K562 (cell line): ENCODE results near the gene DIPK2A. TPM values are rescaled to one million over a fixed set of nuclear protein-coding genes. Genes with fewer than 3 reads are reported as not detected.

Experiments
- ATAC-seq: fragments of 200-7000 bp; cut with Tn5 transposase; 3 replicates; pipeline ENCODE4 v1.9.1; 2020; ENCODE audit warnings: moderate library complexity
- BruUV-seq: library from RNA; stranded (reverse); fragments of 400-500 nt; replicated peaks from 2 replicates; lab custom pipeline; 2021; lab: Mats Ljungman, UMichigan
- CTCF ChIA-PET: fragments of 300-600 bp; formaldehyde crosslinking; extraction: SDS; loops from one replicate; lab custom pipeline; 2021; ENCODE audit warnings: low intra/inter-chr PET ratio; lab: Yijun Ruan, JAX
- POLR2A ChIA-PET: fragments of 300-600, 350-650 bp; sonication (Branson Sonifier 250); formaldehyde crosslinking; extraction: SDS; loops from one replicate; lab custom pipeline; 2021; ENCODE audit warnings: antibody characterized with exemption, inconsistent platforms; lab: Yijun Ruan, JAX
- DNase-seq, 4 experiments: peaks; one replicate each; pipeline versions ENCODE4 v3.0.0 to v3.0.0-alpha.2; 2011 to 2018; ENCODE audit warnings: low spot score in 3 of 4, mixed read lengths in 3 of 4; ENCODE audit errors: extremely low read depth in 1 of 4
- FAIRE-seq: peaks from 2 replicates; lab custom pipeline; 2011; peaks lifted over from hg19 to GRCh38; lab: Jason Lieb, UNC
- H2AFZ ChIP-seq: 2 replicates; pipeline ENCODE4 v1.6.0; 2011; ENCODE audit warnings: low read depth, low read length, control low read depth, inconsistent platforms
- H3K27ac ChIP-seq: fragments of 200-600 bp; 3 replicates; pipeline ENCODE4 v1.8.0; 2011; ENCODE audit warnings: low read depth, mild to moderate bottlenecking, control low read depth, inconsistent platforms, low read length, moderate library complexity, mixed read lengths; ENCODE audit errors: extremely low read depth
- H3K27me3 ChIP-seq, 2 experiments: fragments of 300-600 bp in 1 of 2; 2 replicates in 1 of 2; 3 replicates in 1 of 2; pipeline versions ENCODE4 v1.6.0 to v1.8.0; 2011; ENCODE audit warnings: inconsistent platforms in 2 of 2, low read length in 2 of 2, mild to moderate bottlenecking in 1 of 2, mixed read lengths in 1 of 2, moderate library complexity in 1 of 2; ENCODE audit not compliant: control insufficient read depth in 2 of 2, insufficient read depth in 2 of 2
- H3K36me3 ChIP-seq: fragments of 300-600 bp; 3 replicates; pipeline ENCODE4 v1.8.0; 2011; ENCODE audit warnings: mild to moderate bottlenecking, low read length, inconsistent platforms; ENCODE audit not compliant: control insufficient read depth, insufficient read depth
- H3K4me1 ChIP-seq, 2 experiments: fragments of 200-600 bp in 1 of 2; replicated peaks in 1 of 2; 2 replicates in 1 of 2; 3 replicates in 1 of 2; pipeline versions ENCODE4 v1.5.1 to v1.8.0; 2011; ENCODE audit warnings: inconsistent platforms in 2 of 2, low read length in 2 of 2, mild to moderate bottlenecking in 1 of 2, mixed read lengths in 1 of 2, moderate library complexity in 1 of 2; ENCODE audit not compliant: control insufficient read depth in 2 of 2, insufficient read depth in 2 of 2
- H3K4me2 ChIP-seq: 2 replicates; pipeline ENCODE4 v1.6.1; 2011; ENCODE audit warnings: low read length, control low read depth, inconsistent platforms, mixed read lengths; ENCODE audit not compliant: insufficient read depth
- H3K4me3 ChIP-seq: fragments of 200-600 bp; sonication (generic), shearing (Covaris generic); 2 replicates; pipeline ENCODE4 v1.5.1; 2016; ENCODE audit warnings: control low read depth, inconsistent platforms
- H3K79me2 ChIP-seq: fragments of 200-600 bp; 3 replicates; pipeline ENCODE4 v1.8.0; 2011; ENCODE audit warnings: low read length, inconsistent platforms; ENCODE audit not compliant: control insufficient read depth, insufficient read depth
- H3K9ac ChIP-seq, 2 experiments: 2 replicates each; pipeline versions ENCODE4 v1.6.0 to v1.6.1; 2011; ENCODE audit warnings: low read depth in 2 of 2, low read length in 2 of 2, control low read depth in 1 of 2, inconsistent platforms in 1 of 2, mild to moderate bottlenecking in 1 of 2, mixed read lengths in 1 of 2; ENCODE audit not compliant: insufficient read depth in 1 of 2
- H3K9me1 ChIP-seq: one replicate; pipeline ENCODE4 v1.6.0; 2011; ENCODE audit warnings: inconsistent platforms, mild to moderate bottlenecking, low read length, moderate library complexity; ENCODE audit not compliant: control insufficient read depth, insufficient read depth
- H3K9me3 ChIP-seq: replicated peaks from 2 replicates; pipeline ENCODE4 v1.5.1; 2011; ENCODE audit warnings: low read depth, low read length, inconsistent platforms; ENCODE audit not compliant: control insufficient read depth, insufficient read depth
- H4K20me1 ChIP-seq: replicated peaks from 2 replicates; pipeline ENCODE4 v1.6.1; 2011; ENCODE audit warnings: low read length, inconsistent platforms, mixed read lengths; ENCODE audit not compliant: control insufficient read depth, insufficient read depth
- CBX3 ChIP-seq, 2 experiments: IDR thresholded peaks; 1 replicate in 1 of 2; 2 replicates in 1 of 2; pipeline ENCODE4 v1.6.1; 2012; ENCODE audit warnings: inconsistent platforms in 2 of 2, low read length in 2 of 2, borderline replicate concordance in 1 of 2, control low read depth in 1 of 2
- CBX8 ChIP-seq: fragments of 200-600 bp; sonication (generic); IDR thresholded peaks from 2 replicates; pipeline ENCODE4 v1.6.1; 2012; ENCODE audit warnings: borderline replicate concordance, mixed run types, low read depth, mild to moderate bottlenecking, moderate library complexity, mixed read lengths, low read length, control low read depth, inconsistent platforms; ENCODE audit not compliant: poor library complexity, severe bottlenecking; ENCODE audit errors: extremely low read depth
- FOXA3 ChIP-seq, 2 experiments: fragments of 450-650 bp in 1 of 2; sonication (generic) in 1 of 2; formaldehyde crosslinking; IDR thresholded peaks in 1 of 2; conservative IDR thresholded peaks in 1 of 2; 2 replicates each; pipeline versions ENCODE4 v1.4.0 to v1.8.0; 2020 to 2022; ENCODE audit warnings: mild to moderate bottlenecking in 2 of 2, missing genetic modification reagents in 1 of 2
- HDAC2 ChIP-seq: fragments of 450-650 bp; IDR thresholded peaks from 2 replicates; pipeline ENCODE4 v1.6.1; 2016; ENCODE audit warnings: mild to moderate bottlenecking
- HMG20B ChIP-seq: fragments of 250-450 bp; sonication (Bioruptor Pico); IDR thresholded peaks from 2 replicates; pipeline ENCODE4 v1.5.0; 2021; ENCODE audit warnings: mild to moderate bottlenecking
- KLF6 ChIP-seq: fragments of 250-450 bp; sonication (Bioruptor Pico); IDR thresholded peaks from 2 replicates; pipeline ENCODE4 v1.4.0; 2020; ENCODE audit warnings: mild to moderate bottlenecking, moderate library complexity, borderline replicate concordance
- NR1H2 ChIP-seq: sonication (generic); formaldehyde crosslinking; IDR thresholded peaks from 2 replicates; pipeline ENCODE4 v1.4.0; 2020; ENCODE audit warnings: mild to moderate bottlenecking, missing genetic modification reagents
- PCBP2 ChIP-seq: fragments of 200-400 bp; formaldehyde crosslinking; IDR thresholded peaks from 2 replicates; pipeline ENCODE4 v1.6.1; 2018; ENCODE audit warnings: low read length, low read depth, mild to moderate bottlenecking, moderate library complexity; ENCODE audit not compliant: poor library complexity, severe bottlenecking
- POLR2G ChIP-seq: fragments of 200-400 bp; formaldehyde crosslinking; IDR thresholded peaks from 2 replicates; pipeline ENCODE4 v1.6.1; 2017; ENCODE audit warnings: low read depth, mild to moderate bottlenecking, antibody characterized with exemption, low read length, moderate library complexity
- RBM15 ChIP-seq: fragments of 200-400 bp; formaldehyde crosslinking; IDR thresholded peaks from 2 replicates; pipeline ENCODE4 v1.6.1; 2018; ENCODE audit warnings: mild to moderate bottlenecking, low read length, moderate library complexity; ENCODE audit not compliant: insufficient read depth
- SIN3B ChIP-seq: fragments of 450-650 bp; IDR thresholded peaks from 2 replicates; pipeline ENCODE4 v1.6.1; 2017; ENCODE audit warnings: low read depth, mild to moderate bottlenecking, moderate library complexity
- TEAD4 ChIP-seq, 2 experiments: sonication (generic) in 1 of 2; formaldehyde crosslinking in 1 of 2; IDR thresholded peaks; 2 replicates each; pipeline versions ENCODE4 v1.6.1 to v1.8.0; 2012 to 2022; ENCODE audit warnings: borderline replicate concordance in 1 of 2, inconsistent platforms in 1 of 2, low read length in 1 of 2, mild to moderate bottlenecking in 1 of 2, missing genetic modification reagents in 1 of 2
- ZBTB1 ChIP-seq: sonication (generic); formaldehyde crosslinking; IDR thresholded peaks from 2 replicates; pipeline ENCODE4 v1.8.1; 2023; ENCODE audit warnings: missing genetic modification reagents, low read depth, mild to moderate bottlenecking, borderline replicate concordance
- ZNF143 ChIP-seq: sonication (generic); formaldehyde crosslinking; IDR thresholded peaks from 2 replicates; pipeline ENCODE4 v1.9.0; 2022; ENCODE audit warnings: mild to moderate bottlenecking, missing genetic modification reagents
- ZNF449 ChIP-seq: fragments of 250-450 bp; sonication (Bioruptor Pico); IDR thresholded peaks from 2 replicates; pipeline ENCODE4 v1.8.0; 2022; ENCODE audit warnings: moderate library complexity, mild to moderate bottlenecking, inconsistent platforms
- WGBS: fragments of 100-300 bp; shearing (Covaris generic); methylation state at CpG from one replicate; pipeline ENCODE4 v1.1.6; 2016; ENCODE audit warnings: low coverage, mixed read lengths; ENCODE audit not compliant: insufficient coverage; ENCODE audit errors: missing lambda C conversion rate; 5-methylcytosine and 5-hydroxymethylcytosine counted together
- in situ Hi-C: fragments of 300-500 bp; cut with MboI; formaldehyde crosslinking; loops from 4 replicates; pipeline ENCODE4 v1.15.0; 2018; ENCODE audit warnings: inconsistent platforms, mixed read lengths
- intact Hi-C: fragments of 100-400 bp; cut with micrococcal nuclease; formaldehyde crosslinking; loops from 2 replicates; pipeline ENCODE4 v1.14.2; 2022
- polyA plus RNA-seq, 8 experiments: library from polyadenylated mRNA; depleted of rRNA in 4 of 8; stranded (reverse) in 5 of 8; unstranded in 3 of 8; fragments of >200 nt; fragmentation: Nextera tagmentation in 2 of 8; fragmentation: Illumina TruSeq in 1 of 8; extraction: Ambion mirVana in 2 of 8; extraction: Trizol in 1 of 8; gene quantifications; 2 replicates each; pipeline versions ENCODE4 v1.2.1 to v1.2.3, GENCODE V29; 2011 to 2014; ENCODE audit warnings: inconsistent platforms in 1 of 8, missing spikeins in 1 of 8
- total RNA-seq, 7 experiments: library from RNA; depleted of rRNA in 6 of 7; stranded (reverse); fragments of >200 nt in 6 of 7; fragmentation: Illumina TruSeq in 2 of 7; extraction: Trizol in 2 of 7; gene quantifications; 2 replicates each; pipeline versions ENCODE4 v1.2.1 to v1.2.3, GENCODE V29; 2011 to 2021; ENCODE audit warnings: low replicate concordance in 1 of 7
- TF ChIP-seq, protein P1 (sequence below): sonication (generic); formaldehyde crosslinking; IDR thresholded peaks from 2 replicates; pipeline ENCODE4 v1.8.0; 2022; ENCODE audit warnings: mild to moderate bottlenecking, missing genetic modification reagents

DIPK2A gene
- total and polyA plus RNA-seq, 9 of the 15 experiments (the other 6 are each of a cell fraction or from before 2014, with no cell fraction given), result 3.3 to 15.7 (median 7.8) TPM

GRCh38 chr3:143978263-143978631 lies 6.6 kb downstream of the DIPK2A start:
- intact Hi-C loops, result loop anchor here (5.0 to 10.0 kb wide), 2 partner anchors 39 to 307 kb away; no protein-coding TSS in a partner anchor
- FAIRE-seq (no peak), ATAC-seq (no peak), DNase-seq (no peak)
- Histone ChIP-seq H3K4me3 (no peak overlapping the region), H2AFZ (no peak overlapping the region), H4K20me1 (no peaks in the 10 kb centered on the region), H3K9me3 (no peaks in the 10 kb centered on the region), H3K9me1 (no peaks in the 10 kb centered on the region), H3K9ac (no peak overlapping the region), H3K4me2 (no peak overlapping the region), H3K79me2 (peaks cover 86% of the 10 kb centered on the region), H3K27ac (no peak overlapping the region), H3K36me3 (no peaks in the 10 kb centered on the region), H3K4me1 (peaks cover 0 to 4% of the 10 kb centered on the region in 2 experiments; a peak in 2 of 5 replicates), H3K27me3 (no peaks in the 10 kb centered on the region)
- BruUV-seq, result no TSS peak
- ChIA-PET POLR2A (no interaction called here), CTCF (no interaction called here)
- WGBS, result 69% methylated on average over 1 of the region's 1 CpG
- TF ChIP-seq ZBTB1 (CRISPR knock-in tag), result no peak
- no peak for TF ChIP-seq HDAC2
- TF ChIP-seq, protein P1, sequence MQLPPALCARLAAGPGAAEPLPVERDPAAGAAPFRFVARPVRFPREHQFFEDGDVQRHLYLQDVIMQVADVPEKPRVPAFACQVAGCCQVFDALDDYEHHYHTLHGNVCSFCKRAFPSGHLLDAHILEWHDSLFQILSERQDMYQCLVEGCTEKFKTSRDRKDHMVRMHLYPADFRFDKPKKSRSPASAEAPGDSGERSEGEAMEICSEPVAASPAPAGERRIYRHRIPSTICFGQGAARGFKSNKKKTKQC (CRISPR knock-in tag), result no peak
- no peak for TF ChIP-seq SIN3B
- no peak for TF ChIP-seq CBX8
- no peak for TF ChIP-seq FOXA3 (CRISPR knock-in tag; conservative IDR thresholded peaks at IDR 0.05 in 1 of 2, IDR thresholded peaks at IDR 0.05 in 1 of 2)
- no peak for TF ChIP-seq KLF6 (CRISPR knock-in tag)
- no peak for TF ChIP-seq RBM15
- no peak for TF ChIP-seq PCBP2
- no peak for TF ChIP-seq CBX3 (IDR thresholded peaks at IDR 0.05; ENCODE audit: borderline replicate concordance in 1 of 2, low read length in 2 of 2)
- no peak for TF ChIP-seq ZNF449 (CRISPR knock-in tag)
- TF ChIP-seq HMG20B (CRISPR knock-in tag), result no peak
- TF ChIP-seq ZNF143, result no peak
- TF ChIP-seq POLR2G, result no peak
- TF ChIP-seq TEAD4 (IDR thresholded peaks at IDR 0.05; ENCODE audit: low read length), result no peak
- no peak for TF ChIP-seq TEAD4 (CRISPR knock-in tag; IDR thresholded peaks at IDR 0.05; ENCODE audit: borderline replicate concordance)
- no peak for TF ChIP-seq NR1H2 (CRISPR knock-in tag)
- in situ Hi-C loops, result no loop called here
